Lower leg skin (tissue), 3 donors: ENCODE data around the gene KIAA0513.

Experiments
- CTCF ChIP-seq, 3 donors: fragments of 450-650 bp; IDR thresholded peaks; one replicate each; pipeline ENCODE4 v1.5.1; 2016; ENCODE audit warnings: antibody characterized with exemption in 3 of 3, mild to moderate bottlenecking in 3 of 3, moderate library complexity in 2 of 3
- POLR2A ChIP-seq, 2 donors: fragments of 450-650 bp; IDR thresholded peaks; one replicate each; pipeline ENCODE4 v1.6.1; 2016 to 2017; ENCODE audit warnings: antibody characterized with exemption in 2 of 2, mild to moderate bottlenecking in 1 of 2, moderate library complexity in 1 of 2

DNA sequence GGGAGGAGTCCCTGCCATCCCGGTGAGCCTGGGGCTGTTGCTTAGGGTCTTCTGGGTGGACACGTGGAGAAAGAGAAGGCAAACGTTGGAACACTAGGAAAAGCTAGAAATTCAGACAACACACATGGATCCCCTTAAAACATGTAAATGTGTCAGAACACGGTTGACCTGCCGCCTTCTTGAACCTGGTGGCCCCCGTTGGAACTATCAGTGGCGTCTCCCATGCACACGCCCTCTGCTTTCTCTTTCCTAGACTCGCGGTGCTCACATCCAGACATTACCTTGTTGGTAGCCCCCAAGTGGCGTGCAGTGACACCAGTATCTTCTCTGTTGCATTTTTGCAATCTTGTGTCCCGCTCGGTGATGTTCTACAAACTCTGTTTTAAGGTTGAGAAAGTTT, 66.1 kb downstream of the KIAA0513 start:
- TF ChIP-seq POLR2A (IDR thresholded peaks at IDR 0.05): no peak
- no peak for TF ChIP-seq CTCF (IDR thresholded peaks at IDR 0.05)
